ENCODE measurements around the gene RBM20. TPM values are rescaled to one million over a fixed set of nuclear protein-coding genes. Genes with fewer than 3 reads are reported as not detected.
A peak's percentile ranks its signal among the peaks of the same experiment; 100 is the strongest.

The RBM20 gene
- total and polyA plus RNA-seq, 2 of the 4 experiments (the other 2 are of a cell fraction): under 0.01 to 0.15 TPM

GRCh38 chr10:110733218-110733952 is 89.2 kb downstream of the RBM20 start:
- Histone ChIP-seq H3K23ac (ENCODE audit: low read depth, low read length) (no peak overlapping the region), H3K36me3 (ENCODE audit: control insufficient read depth, insufficient read depth, low read length) (no peaks in the 10 kb centered on the region), H3K14ac (replicated peaks; ENCODE audit: low read depth, low read length) (no peak overlapping the region), H3K56ac (ENCODE audit: extremely low read depth, insufficient read depth, low read length) (no peak overlapping the region), H3K79me1 (ENCODE audit: low read depth in 1 of 2, low read length in 2 of 2) (no peaks in the 10 kb centered on the region), H3K9me1 (ENCODE audit: insufficient read depth, low read length) (no peaks in the 10 kb centered on the region), H3K18ac (ENCODE audit: low read depth, low read length) (no peak overlapping the region), H3K4ac (ENCODE audit: low read depth, low read length) (no peak overlapping the region), H4K20me1 (ENCODE audit: insufficient read depth, low read length) (no peaks in the 10 kb centered on the region), H2BK20ac (ENCODE audit: low read depth, low read length) (no peak overlapping the region), H3K27ac (ENCODE audit: insufficient read depth, low read length) (no peak overlapping the region), H3K4me2 (ENCODE audit: low read depth, low read length) (peak overlapping the region; percentile 77), H3K9me3 (ENCODE audit: control insufficient read depth, insufficient read depth, low read length) (no peaks in the 10 kb centered on the region), H4K5ac (ENCODE audit: low read depth, low read length) (no peak overlapping the region), H2BK15ac (ENCODE audit: low read depth, low read length) (no peak overlapping the region), H4K91ac (ENCODE audit: insufficient read depth, low read depth, low read length) (no peak overlapping the region), H4K8ac (ENCODE audit: low read depth in 2 of 2, low read length in 2 of 2) (no peak overlapping the region), H3K9ac (ENCODE audit: low read depth, low read length) (no peak overlapping the region), H3K27me3 (ENCODE audit: control insufficient read depth, insufficient read depth, low read length) (peaks cover 9% of the 10 kb centered on the region), H3K4me1 (ENCODE audit: control insufficient read depth, insufficient read depth, low read length) (no peaks in the 10 kb centered on the region), H2BK120ac (ENCODE audit: low read depth, low read length) (no peak overlapping the region), H2AK9ac (replicated peaks; ENCODE audit: low read depth, low read length, poor library complexity) (no peak overlapping the region), H2AK5ac (ENCODE audit: low read depth, low read length) (no peak overlapping the region), H2BK5ac (ENCODE audit: low read depth, low read length, poor library complexity, severe bottlenecking) (no peak overlapping the region), H2AFZ (replicated peaks; ENCODE audit: low read length, poor library complexity) (peak overlapping the region; percentile 4), H3K4me3 (ENCODE audit: insufficient read depth, low read depth, low read length) (peak overlapping the region; percentile 43; the same call in 1 of the 2 replicates)
- POLR2A ChIA-PET (ENCODE audit: unreplicated experiment): interaction anchor here (0.7 kb wide), 1 partner anchor 13 kb away, joined by 3 read pairs; no protein-coding TSS in a partner anchor
- 100% methylated on average over 1 of the region's 16 CpGs; no CpG with 5 or more reads in 1 of the 2 experiments for WGBS, 2 experiments (ENCODE audit: extremely low coverage in 2 of 2, insufficient read length in 1 of 2)
- DNase-seq (no peak), ATAC-seq (ENCODE audit: low read depth) (peak; percentile 37; the same call in 1 of the 2 replicates)
- CTCF ChIA-PET: no interaction called here
- no peak for TF ChIP-seq ELK1 (IDR thresholded peaks at IDR 0.05; ENCODE audit: borderline replicate concordance, low read depth, low read length)
- peak; percentile 78 for TF ChIP-seq MAFK (IDR thresholded peaks at IDR 0.05; ENCODE audit: low read depth, low read length)
- dilution Hi-C loops (cut with HindIII; ENCODE audit: low sequenced_read_pairs, unreplicated experiment): no loop called here
- BruUV-seq (replicated peaks): no TSS peak
- in situ Hi-C loops (cut with MboI; ENCODE audit: low sequenced_read_pairs): no loop called here
- intact Hi-C loops (cut with micrococcal nuclease): loop anchor here (5.0 kb wide), 1 partner anchor 121 kb away; no protein-coding TSS in a partner anchor
